K562 (cell line): ENCODE results near the gene AMELY. TPM values are rescaled to one million over a fixed set of nuclear protein-coding genes. Genes with fewer than 3 reads are reported as not detected.

ENCODE experiments used
- ATAC-seq: fragments of 200-7000 bp; cut with Tn5 transposase; 3 replicates; pipeline ENCODE4 v1.9.1; 2020; ENCODE audit warnings: moderate library complexity
- BruUV-seq: library from RNA; stranded (reverse); fragments of 400-500 nt; replicated peaks from 2 replicates; lab custom pipeline; 2021; lab: Mats Ljungman, UMichigan
- CTCF ChIA-PET: fragments of 300-600 bp; formaldehyde crosslinking; extraction: SDS; loops from one replicate; lab custom pipeline; 2021; ENCODE audit warnings: low intra/inter-chr PET ratio; lab: Yijun Ruan, JAX
- POLR2A ChIA-PET: fragments of 300-600, 350-650 bp; sonication (Branson Sonifier 250); formaldehyde crosslinking; extraction: SDS; loops from one replicate; lab custom pipeline; 2021; ENCODE audit warnings: antibody characterized with exemption, inconsistent platforms; lab: Yijun Ruan, JAX
- DNase-seq, 4 experiments: peaks; one replicate each; pipeline versions ENCODE4 v3.0.0 to v3.0.0-alpha.2; 2011 to 2018; ENCODE audit warnings: low spot score in 3 of 4, mixed read lengths in 3 of 4; ENCODE audit errors: extremely low read depth in 1 of 4
- FAIRE-seq: peaks from 2 replicates; lab custom pipeline; 2011; peaks lifted over from hg19 to GRCh38; lab: Jason Lieb, UNC
- H2AFZ ChIP-seq: 2 replicates; pipeline ENCODE4 v1.6.0; 2011; ENCODE audit warnings: low read depth, low read length, control low read depth, inconsistent platforms
- H3K27ac ChIP-seq: fragments of 200-600 bp; 3 replicates; pipeline ENCODE4 v1.8.0; 2011; ENCODE audit warnings: low read depth, mild to moderate bottlenecking, control low read depth, inconsistent platforms, low read length, moderate library complexity, mixed read lengths; ENCODE audit errors: extremely low read depth
- H3K27me3 ChIP-seq, 2 experiments: fragments of 300-600 bp in 1 of 2; 2 replicates in 1 of 2; 3 replicates in 1 of 2; pipeline versions ENCODE4 v1.6.0 to v1.8.0; 2011; ENCODE audit warnings: inconsistent platforms in 2 of 2, low read length in 2 of 2, mild to moderate bottlenecking in 1 of 2, mixed read lengths in 1 of 2, moderate library complexity in 1 of 2; ENCODE audit not compliant: control insufficient read depth in 2 of 2, insufficient read depth in 2 of 2
- H3K36me3 ChIP-seq: fragments of 300-600 bp; 3 replicates; pipeline ENCODE4 v1.8.0; 2011; ENCODE audit warnings: mild to moderate bottlenecking, low read length, inconsistent platforms; ENCODE audit not compliant: control insufficient read depth, insufficient read depth
- H3K4me1 ChIP-seq, 2 experiments: fragments of 200-600 bp in 1 of 2; replicated peaks in 1 of 2; 2 replicates in 1 of 2; 3 replicates in 1 of 2; pipeline versions ENCODE4 v1.5.1 to v1.8.0; 2011; ENCODE audit warnings: inconsistent platforms in 2 of 2, low read length in 2 of 2, mild to moderate bottlenecking in 1 of 2, mixed read lengths in 1 of 2, moderate library complexity in 1 of 2; ENCODE audit not compliant: control insufficient read depth in 2 of 2, insufficient read depth in 2 of 2
- H3K4me2 ChIP-seq: 2 replicates; pipeline ENCODE4 v1.6.1; 2011; ENCODE audit warnings: low read length, control low read depth, inconsistent platforms, mixed read lengths; ENCODE audit not compliant: insufficient read depth
- H3K4me3 ChIP-seq: fragments of 200-600 bp; sonication (generic), shearing (Covaris generic); 2 replicates; pipeline ENCODE4 v1.5.1; 2016; ENCODE audit warnings: control low read depth, inconsistent platforms
- H3K79me2 ChIP-seq: fragments of 200-600 bp; 3 replicates; pipeline ENCODE4 v1.8.0; 2011; ENCODE audit warnings: low read length, inconsistent platforms; ENCODE audit not compliant: control insufficient read depth, insufficient read depth
- H3K9ac ChIP-seq, 2 experiments: 2 replicates each; pipeline versions ENCODE4 v1.6.0 to v1.6.1; 2011; ENCODE audit warnings: low read depth in 2 of 2, low read length in 2 of 2, control low read depth in 1 of 2, inconsistent platforms in 1 of 2, mild to moderate bottlenecking in 1 of 2, mixed read lengths in 1 of 2; ENCODE audit not compliant: insufficient read depth in 1 of 2
- H3K9me1 ChIP-seq: one replicate; pipeline ENCODE4 v1.6.0; 2011; ENCODE audit warnings: inconsistent platforms, mild to moderate bottlenecking, low read length, moderate library complexity; ENCODE audit not compliant: control insufficient read depth, insufficient read depth
- H3K9me3 ChIP-seq: replicated peaks from 2 replicates; pipeline ENCODE4 v1.5.1; 2011; ENCODE audit warnings: low read depth, low read length, inconsistent platforms; ENCODE audit not compliant: control insufficient read depth, insufficient read depth
- H4K20me1 ChIP-seq: replicated peaks from 2 replicates; pipeline ENCODE4 v1.6.1; 2011; ENCODE audit warnings: low read length, inconsistent platforms, mixed read lengths; ENCODE audit not compliant: control insufficient read depth, insufficient read depth
- BRF1 ChIP-seq: IDR thresholded peaks from 3 replicates; pipeline ENCODE4 v1.6.1; 2011; ENCODE audit warnings: borderline replicate concordance, mild to moderate bottlenecking; ENCODE audit not compliant: insufficient read length; ENCODE audit errors: extremely low read depth
- CBFA2T3 ChIP-seq: fragments of 450-650 bp; IDR thresholded peaks from 2 replicates; pipeline ENCODE4 v1.6.1; 2017
- CBX2 ChIP-seq: fragments of 200-600 bp; sonication (generic); IDR thresholded peaks from one replicate; pipeline ENCODE4 v1.6.1; 2012; ENCODE audit warnings: mild to moderate bottlenecking, low read length, inconsistent platforms; ENCODE audit not compliant: insufficient read depth, poor library complexity, severe bottlenecking
- GATA2 ChIP-seq: sonication (generic); formaldehyde crosslinking; IDR thresholded peaks from 2 replicates; pipeline ENCODE4 v1.4.0; 2020; ENCODE audit warnings: mild to moderate bottlenecking, missing genetic modification reagents
- KDM5B ChIP-seq: fragments of 200-600 bp; sonication (generic); IDR thresholded peaks from 2 replicates; pipeline ENCODE4 v1.6.1; 2012; ENCODE audit warnings: low read depth, mild to moderate bottlenecking, moderate library complexity, low read length, control low read depth, inconsistent platforms; ENCODE audit not compliant: insufficient replicate concordance
- MEIS2 ChIP-seq: fragments of 450-650 bp; IDR thresholded peaks from 2 replicates; pipeline ENCODE4 v1.6.1; 2014; ENCODE audit warnings: mild to moderate bottlenecking; ENCODE audit not compliant: partially characterized antibody
- NONO ChIP-seq, 2 experiments: fragments of 200-400 bp in 1 of 2; fragments of 450-650 bp in 1 of 2; formaldehyde crosslinking in 1 of 2; IDR thresholded peaks; 2 replicates each; pipeline ENCODE4 v1.6.1; 2017; ENCODE audit warnings: low read depth in 2 of 2, mild to moderate bottlenecking in 2 of 2, moderate library complexity in 2 of 2, low read length in 1 of 2
- PHF8 ChIP-seq: fragments of 200-600 bp; sonication (generic); IDR thresholded peaks from 2 replicates; pipeline ENCODE4 v1.6.1; 2012; ENCODE audit warnings: mixed run types, mild to moderate bottlenecking, inconsistent platforms, low read length, moderate library complexity, borderline replicate concordance
- SIX5 ChIP-seq, 2 experiments: IDR thresholded peaks; 2 replicates each; pipeline ENCODE4 v1.6.1; 2011; ENCODE audit warnings: low read length in 2 of 2, borderline replicate concordance in 1 of 2, low read depth in 1 of 2, mild to moderate bottlenecking in 1 of 2, moderate library complexity in 1 of 2; ENCODE audit not compliant: insufficient read depth in 1 of 2
- SMC3 ChIP-seq: conservative IDR thresholded peaks from 2 replicates; pipeline ENCODE4 v1.6.1; 2011; ENCODE audit warnings: low read depth, low read length, improper control_type of control experiment; ENCODE audit not compliant: insufficient read depth
- TARDBP ChIP-seq: fragments of 450-650 bp; IDR thresholded peaks from 2 replicates; pipeline ENCODE4 v1.6.1; 2016
- TSC22D4 ChIP-seq: fragments of 450-650 bp; IDR thresholded peaks from 2 replicates; pipeline ENCODE4 v1.6.1; 2016; ENCODE audit warnings: missing genetic modification characterization, missing biosample characterization, control low read depth
- ZNF239 ChIP-seq: fragments of 250-450 bp; sonication (Bioruptor Pico); IDR thresholded peaks from 2 replicates; pipeline ENCODE4 v1.4.0; 2020; ENCODE audit warnings: mild to moderate bottlenecking
- ZNF354B ChIP-seq: fragments of 250-450 bp; sonication (Bioruptor Pico); IDR thresholded peaks from 2 replicates; pipeline ENCODE4 v1.4.0; 2020
- ZNF584 ChIP-seq: fragments of 200-800 bp; sonication (Bioruptor generic); IDR thresholded peaks from 2 replicates; pipeline ENCODE4 v1.6.1; 2016; ENCODE audit warnings: low read depth, mild to moderate bottlenecking, missing genetic modification characterization, missing compliant biosample characterization
- WGBS: fragments of 100-300 bp; shearing (Covaris generic); methylation state at CpG from one replicate; pipeline ENCODE4 v1.1.6; 2016; ENCODE audit warnings: low coverage, mixed read lengths; ENCODE audit not compliant: insufficient coverage; ENCODE audit errors: missing lambda C conversion rate; 5-methylcytosine and 5-hydroxymethylcytosine counted together
- in situ Hi-C: fragments of 300-500 bp; cut with MboI; formaldehyde crosslinking; loops from 4 replicates; pipeline ENCODE4 v1.15.0; 2018; ENCODE audit warnings: inconsistent platforms, mixed read lengths
- intact Hi-C: fragments of 100-400 bp; cut with micrococcal nuclease; formaldehyde crosslinking; loops from 2 replicates; pipeline ENCODE4 v1.14.2; 2022
- polyA plus RNA-seq, 8 experiments: library from polyadenylated mRNA; depleted of rRNA in 4 of 8; stranded (reverse) in 5 of 8; unstranded in 3 of 8; fragments of >200 nt; fragmentation: Nextera tagmentation in 2 of 8; fragmentation: Illumina TruSeq in 1 of 8; extraction: Ambion mirVana in 2 of 8; extraction: Trizol in 1 of 8; gene quantifications; 2 replicates each; pipeline versions ENCODE4 v1.2.1 to v1.2.3, GENCODE V29; 2011 to 2014; ENCODE audit warnings: inconsistent platforms in 1 of 8, missing spikeins in 1 of 8
- total RNA-seq, 7 experiments: library from RNA; depleted of rRNA in 6 of 7; stranded (reverse); fragments of >200 nt in 6 of 7; fragmentation: Illumina TruSeq in 2 of 7; extraction: Trizol in 2 of 7; gene quantifications; 2 replicates each; pipeline versions ENCODE4 v1.2.1 to v1.2.3, GENCODE V29; 2011 to 2021; ENCODE audit warnings: low replicate concordance in 1 of 7
- TF ChIP-seq, protein P1 (sequence below): IDR thresholded peaks from 2 replicates; pipeline ENCODE4 v1.6.1; 2016; ENCODE audit warnings: missing genetic modification characterization, missing compliant biosample characterization
- TF ChIP-seq, protein P2 (sequence below): sonication (generic); formaldehyde crosslinking; IDR thresholded peaks from 2 replicates; pipeline ENCODE4 v1.8.0; 2022; ENCODE audit warnings: mild to moderate bottlenecking, missing genetic modification reagents
- TF ChIP-seq, protein P3 (sequence below): sonication (generic); formaldehyde crosslinking; IDR thresholded peaks from 2 replicates; pipeline ENCODE4 v1.8.0; 2022; ENCODE audit warnings: missing genetic modification reagents, mild to moderate bottlenecking, moderate library complexity, borderline replicate concordance

AMELY gene
- total and polyA plus RNA-seq, 9 of the 15 experiments (the other 6 are each of a cell fraction or from before 2014, with no cell fraction given), result not detected

DNA sequence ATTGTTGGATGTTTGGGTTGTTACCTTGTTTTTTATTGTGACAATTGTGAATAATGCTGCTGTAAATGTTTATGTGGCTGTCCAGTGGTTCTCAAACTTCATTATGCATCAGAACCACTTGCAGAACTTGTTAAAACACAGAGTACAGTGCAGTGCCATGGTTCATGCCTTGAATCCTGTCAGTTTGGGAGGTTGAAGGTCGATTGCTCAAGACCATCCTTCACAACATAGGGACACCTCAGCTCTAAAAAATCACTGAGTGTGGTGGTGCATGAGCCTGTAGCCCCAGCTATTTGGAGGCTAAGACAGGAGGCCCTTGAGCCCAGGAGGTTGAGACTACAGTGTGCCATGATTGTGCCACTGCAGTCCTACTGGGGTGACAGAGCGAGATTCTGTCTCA lies 23.9 kb upstream of the AMELY start:
- CTCF ChIA-PET, result no interaction called here
- ATAC-seq, result no peak
- Histone ChIP-seq H3K27me3 (no peaks in the 10 kb centered on the region), H3K9ac (no peak overlapping the region), H3K36me3 (no peaks in the 10 kb centered on the region)
- POLR2A ChIA-PET, result no interaction called here
- in situ Hi-C loops, result no loop called here
- no peak for TF ChIP-seq ZNF584 (CRISPR knock-in tag)
- no peak for TF ChIP-seq TARDBP
- TF ChIP-seq GATA2 (CRISPR knock-in tag), result no peak
- no peak for TF ChIP-seq ZNF239
- TF ChIP-seq, protein P1, sequence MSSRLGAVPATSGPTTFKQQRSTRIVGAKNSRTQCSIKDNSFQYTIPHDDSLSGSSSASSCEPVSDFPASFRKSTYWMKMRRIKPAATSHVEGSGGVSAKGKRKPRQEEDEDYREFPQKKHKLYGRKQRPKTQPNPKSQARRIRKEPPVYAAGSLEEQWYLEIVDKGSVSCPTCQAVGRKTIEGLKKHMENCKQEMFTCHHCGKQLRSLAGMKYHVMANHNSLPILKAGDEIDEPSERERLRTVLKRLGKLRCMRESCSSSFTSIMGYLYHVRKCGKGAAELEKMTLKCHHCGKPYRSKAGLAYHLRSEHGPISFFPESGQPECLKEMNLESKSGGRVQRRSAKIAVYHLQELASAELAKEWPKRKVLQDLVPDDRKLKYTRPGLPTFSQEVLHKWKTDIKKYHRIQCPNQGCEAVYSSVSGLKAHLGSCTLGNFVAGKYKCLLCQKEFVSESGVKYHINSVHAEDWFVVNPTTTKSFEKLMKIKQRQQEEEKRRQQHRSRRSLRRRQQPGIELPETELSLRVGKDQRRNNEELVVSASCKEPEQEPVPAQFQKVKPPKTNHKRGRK, result no peak
- no peak for TF ChIP-seq KDM5B
- no peak for TF ChIP-seq SIX5 (IDR thresholded peaks at IDR 0.05; ENCODE audit: borderline replicate concordance in 1 of 2, insufficient read depth in 1 of 2, low read depth in 1 of 2, low read length in 2 of 2)
- TF ChIP-seq, protein P2, sequence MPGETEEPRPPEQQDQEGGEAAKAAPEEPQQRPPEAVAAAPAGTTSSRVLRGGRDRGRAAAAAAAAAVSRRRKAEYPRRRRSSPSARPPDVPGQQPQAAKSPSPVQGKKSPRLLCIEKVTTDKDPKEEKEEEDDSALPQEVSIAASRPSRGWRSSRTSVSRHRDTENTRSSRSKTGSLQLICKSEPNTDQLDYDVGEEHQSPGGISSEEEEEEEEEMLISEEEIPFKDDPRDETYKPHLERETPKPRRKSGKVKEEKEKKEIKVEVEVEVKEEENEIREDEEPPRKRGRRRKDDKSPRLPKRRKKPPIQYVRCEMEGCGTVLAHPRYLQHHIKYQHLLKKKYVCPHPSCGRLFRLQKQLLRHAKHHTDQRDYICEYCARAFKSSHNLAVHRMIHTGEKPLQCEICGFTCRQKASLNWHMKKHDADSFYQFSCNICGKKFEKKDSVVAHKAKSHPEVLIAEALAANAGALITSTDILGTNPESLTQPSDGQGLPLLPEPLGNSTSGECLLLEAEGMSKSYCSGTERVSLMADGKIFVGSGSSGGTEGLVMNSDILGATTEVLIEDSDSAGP (CRISPR knock-in tag), result no peak
- TF ChIP-seq NONO (IDR thresholded peaks at IDR 0.05; ENCODE audit: low read depth in 2 of 2, low read length in 1 of 2), result no peak
- TF ChIP-seq BRF1, result no peak
- no peak for TF ChIP-seq SMC3
- TF ChIP-seq, protein P3, sequence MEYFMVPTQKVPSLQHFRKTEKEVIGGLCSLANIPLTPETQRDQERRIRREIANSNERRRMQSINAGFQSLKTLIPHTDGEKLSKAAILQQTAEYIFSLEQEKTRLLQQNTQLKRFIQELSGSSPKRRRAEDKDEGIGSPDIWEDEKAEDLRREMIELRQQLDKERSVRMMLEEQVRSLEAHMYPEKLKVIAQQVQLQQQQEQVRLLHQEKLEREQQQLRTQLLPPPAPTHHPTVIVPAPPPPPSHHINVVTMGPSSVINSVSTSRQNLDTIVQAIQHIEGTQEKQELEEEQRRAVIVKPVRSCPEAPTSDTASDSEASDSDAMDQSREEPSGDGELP (CRISPR knock-in tag), result no peak
- no peak for TF ChIP-seq CBX2
- TF ChIP-seq TSC22D4 (tag), result no peak
- TF ChIP-seq CBFA2T3, result no peak
- TF ChIP-seq MEIS2, result no peak
- no peak for TF ChIP-seq PHF8
- no peak for TF ChIP-seq ZNF354B
- TF ChIP-seq, all 486 proteins: peak for 0
- Histone ChIP-seq H3K27ac (no peak overlapping the region), H3K4me3 (no peak overlapping the region), H3K4me1 (no peaks in the 10 kb centered on the region), H3K79me2 (no peaks in the 10 kb centered on the region), H2AFZ (no peak overlapping the region), H3K9me1 (no peaks in the 10 kb centered on the region), H4K20me1 (no peaks in the 10 kb centered on the region), H3K4me2 (no peak overlapping the region), H3K9me3 (no peaks in the 10 kb centered on the region)
- no peak for DNase-seq
- no peak for FAIRE-seq
- intact Hi-C loops, result no loop called here
- WGBS, result no CpG with 5 or more reads among the region's 2 CpGs
- no TSS peak for BruUV-seq
